NCI-H2227 (cell line): Measurements from ENCODE around the gene VPS50.

Source experiments
- DNase-seq: peaks from one replicate; lab custom pipeline; 2025; ENCODE audit not compliant: unreplicated experiment; lab: John Stamatoyannopoulos, UW

Gene VPS50

GRCh38 chr7:93231799-93232672 lies at the start of gene VPS50:
Gene VPS50 (plus strand): TSS chr7:93232366. CDS start chr7:93232468, 102 bp downstream.
- DNase-seq, result peak; percentile 97

- no peak for DNase-seq
Measured at GRCh38 chr7:93185303-93186027, 46.7 kb upstream of the VPS50 start.

- no peak for DNase-seq
Measured at GRCh38 chr7:93188870-93189634, 43.1 kb upstream of the VPS50 start.

- DNase-seq, result no peak
Measured at GRCh38 chr7:93194386-93194785, 37.8 kb upstream of the VPS50 start.

GRCh38 chr7:93196336-93196735 lies 35.8 kb upstream of the VPS50 start:
- DNase-seq, result no peak

- peak; percentile 5 for DNase-seq
Measured at GRCh38 chr7:93198472-93198871, 33.7 kb upstream of the VPS50 start.

- DNase-seq, result no peak
Measured at GRCh38 chr7:93202594-93203250, 29.4 kb upstream of the VPS50 start.

GRCh38 chr7:93203496-93203895 lies 28.7 kb upstream of the VPS50 start:
- no peak for DNase-seq

GRCh38 chr7:93205046-93205445 lies 27.1 kb upstream of the VPS50 start:
- DNase-seq, result no peak

- no peak for DNase-seq
Measured at GRCh38 chr7:93211228-93211818, 20.8 kb upstream of the VPS50 start.

- DNase-seq, result peak; percentile 83
Measured at GRCh38 chr7:93212881-93213280, 19.3 kb upstream of the VPS50 start.

GRCh38 chr7:93218997-93219827 lies 13.0 kb upstream of the VPS50 start:
- no peak for DNase-seq

- DNase-seq, result no peak
Measured at GRCh38 chr7:93219868-93220267, 12.3 kb upstream of the VPS50 start.

GRCh38 chr7:93226310-93226709 lies 5.9 kb upstream of the VPS50 start, which contains the start of gene HEPACAM2:
Gene HEPACAM2 (minus strand): TSS chr7:93226469.
- DNase-seq, result no peak

- DNase-seq, result peak; percentile 77
Measured at GRCh38 chr7:93228302-93228701, 3.9 kb upstream of the VPS50 start.

- no peak for DNase-seq
Measured at GRCh38 chr7:93231259-93231658, 907 bp upstream of the VPS50 start.

GRCh38 chr7:93232673-93233018 lies 480 bp downstream of the VPS50 start:
- DNase-seq, result peak; percentile 26

- no peak for DNase-seq
Measured at GRCh38 chr7:93235541-93235940, 3.4 kb downstream of the VPS50 start.

GRCh38 chr7:93238131-93238530 lies 6.0 kb downstream of the VPS50 start:
- no peak for DNase-seq

- no peak for DNase-seq
Measured at GRCh38 chr7:93238748-93239147, 6.6 kb downstream of the VPS50 start.
